Stimulated activated CD4-positive, alpha-beta T cell treated with anti-CD3 and anti-CD28 coated beads, Interleukin-4, amount 100 ng/mL, for 48 hours (primary cell): ENCODE data around the gene MAMDC2.

Experiments
- DNase-seq, 2 donors: peaks; one replicate each; pipeline ENCODE4 v3.0.0-alpha.2; 2020; ENCODE audit warnings: low read depth in 2 of 2

MAMDC2 gene

GRCh38 chr9:70260606-70261005, 217.0 kb downstream of the MAMDC2 start:
- DNase-seq, result no peak

GRCh38 chr9:70261131-70261870, 217.7 kb downstream of the MAMDC2 start:
- no peak for DNase-seq

- DNase-seq, result no peak
Measured at GRCh38 chr9:70262366-70262765, 218.7 kb downstream of the MAMDC2 start.

- DNase-seq, result no peak
Measured at GRCh38 chr9:70262948-70263347, 219.3 kb downstream of the MAMDC2 start.

GRCh38 chr9:70263421-70263820, 219.8 kb downstream of the MAMDC2 start:
- DNase-seq, result no peak
